Amygdala (tissue), 56 donors: ENCODE results near the gene ZFP64.
"Not testable (repeated sequence)": the region's sequence is repeated elsewhere in the genome, so short reads cannot be mapped to it uniquely, and the experiment has no call there.

Experiments used
- DNase-seq, 56 donors: peaks; one replicate each; lab custom pipeline; 2025; lab: John Stamatoyannopoulos, UW

ZFP64 gene

GRCh38 chr20:52207020-52207810 lies 15.6 kb upstream of the ZFP64 start:
- no peak for DNase-seq

- DNase-seq, result no peak
These were observed 12.6 kb upstream of the ZFP64 start for GRCh38 chr20:52204136-52204535.

- DNase-seq, result no peak
These were observed 9.8 kb upstream of the ZFP64 start for GRCh38 chr20:52201395-52201794.

GRCh38 chr20:52200870-52201269 lies 9.3 kb upstream of the ZFP64 start:
- no peak for DNase-seq

GRCh38 chr20:52196845-52197244 lies 5.3 kb upstream of the ZFP64 start:
- DNase-seq, result no peak

- DNase-seq, result no peak
These were observed 2.4 kb upstream of the ZFP64 start for GRCh38 chr20:52193886-52194545.

GRCh38 chr20:52193133-52193532 lies 1.6 kb upstream of the ZFP64 start:
- no peak for DNase-seq

- not testable (repeated sequence) for DNase-seq
These were observed 1.1 kb upstream of the ZFP64 start for GRCh38 chr20:52192719-52193007.

GRCh38 chr20:52191916-52192718 lies 538 bp upstream of the ZFP64 start:
- DNase-seq, result peak in 28 of 56 donors; percentile 4 to 83 (median 48)

- DNase-seq, result peak in 19 of 56 donors; percentile 5 to 60 (median 34)
These were observed 995 bp downstream of the ZFP64 start for GRCh38 chr20:52190437-52191131.

GRCh38 chr20:52181766-52182165 lies 9.8 kb downstream of the ZFP64 start:
- peak in 5 of 56 donors; percentile 3 to 40 (median 17) for DNase-seq

GRCh38 chr20:52180180-52180840 lies 11.3 kb downstream of the ZFP64 start:
- DNase-seq, result no peak

GRCh38 chr20:52179331-52180179 lies 12.0 kb downstream of the ZFP64 start:
- DNase-seq, result no peak

GRCh38 chr20:52178691-52179090 lies 12.9 kb downstream of the ZFP64 start:
- DNase-seq, result no peak

- no peak for DNase-seq
These were observed 15.7 kb downstream of the ZFP64 start for GRCh38 chr20:52175840-52176239.

- DNase-seq, result no peak
These were observed 19.1 kb downstream of the ZFP64 start for GRCh38 chr20:52172392-52173047.

- no peak for DNase-seq
These were observed 20.6 kb downstream of the ZFP64 start for GRCh38 chr20:52171025-52171424.

GRCh38 chr20:52168116-52168515 lies 23.5 kb downstream of the ZFP64 start:
- DNase-seq, result no peak
